ENCODE results near the gene CAMSAP1.

GRCh38 chr9:135780626-135781025 lies 126.7 kb downstream of the CAMSAP1 start:
- no peak for TF ChIP-seq CTCF (IDR thresholded peaks at IDR 0.05; ENCODE audit: insufficient read depth, low read depth, low read length)
- TF ChIP-seq EZH2 (IDR thresholded peaks at IDR 0.05; ENCODE audit: insufficient read depth, low read length), result no peak
